Spleen (tissue), 7 donors: Measurements from ENCODE around the gene SPIN1.

ENCODE experiments used
- CTCF ChIP-seq, 11 experiments: fragments of 200-600 bp in 7 of 11; fragments of 450-650 bp in 4 of 11; sonication (generic) in 4 of 11; IDR thresholded peaks in 8 of 11; conservative IDR thresholded peaks in 3 of 11; 1 replicate in 7 of 11; 2 replicates in 4 of 11; pipeline versions ENCODE4 v1.4.0 to v1.8.0; 2016 to 2021; ENCODE audit warnings: antibody characterized with exemption in 11 of 11, inconsistent platforms in 4 of 11, mild to moderate bottlenecking in 1 of 11
- POLR2A ChIP-seq, 3 donors: fragments of 450-650 bp; IDR thresholded peaks; one replicate each; pipeline ENCODE4 v1.5.1; 2017; ENCODE audit warnings: antibody characterized with exemption in 3 of 3, mild to moderate bottlenecking in 1 of 3
- donor health status: DM: no; HTN: no; CAD: no; lungs with moderate emphysema.
- donor health status: DM: no; HTN: no; CAD: no.
- donor health status: DM: no; HTN: no; CAD: no.

- TF ChIP-seq POLR2A (IDR thresholded peaks at IDR 0.05), result no peak
- TF ChIP-seq CTCF (IDR thresholded peaks at IDR 0.05 in 8 of 11, conservative IDR thresholded peaks at IDR 0.05 in 3 of 11), result no peak
Observed at GRCh38 chr9:88443480-88444113, 55.4 kb downstream of the SPIN1 start.
